H4 (cell line): ENCODE results near the gene MB. TPM values are rescaled to one million over a fixed set of nuclear protein-coding genes. Genes with fewer than 3 reads are reported as not detected.

ENCODE experiments used
- total RNA-seq: library from RNA; depleted of rRNA; stranded (reverse); fragments of >200 nt; shearing (Covaris generic); gene quantifications from 2 replicates; pipeline ENCODE4 v1.2.3, GENCODE V29; 2014; rRNA removed

MB gene
- total RNA-seq, 1 experiment from 2014 or later, result not detected

Other genes starting within 250 kb of the MB start
- 49.2 and 59.1 TPM in 2 replicates for gene HMOX1, start 236.2 kb downstream of the MB start, total RNA-seq
- gene MCM5, start 217.2 kb downstream of the MB start, total RNA-seq, result 51.4 and 57.4 TPM in 2 replicates
- 0.08 and 0.43 TPM in 2 replicates for gene RASD2, start 76.5 kb downstream of the MB start, total RNA-seq
- gene APOL6, start 31.1 kb upstream of the MB start, total RNA-seq, result 13.6 and 14.9 TPM in 2 replicates
- gene APOL5, start 100.5 kb upstream of the MB start, total RNA-seq, result not detected in 2 replicates